Sigmoid colon (tissue), 7 donors: Measurements from ENCODE around the gene BSND. TPM values are rescaled to one million over a fixed set of nuclear protein-coding genes. Genes with fewer than 3 reads are reported as not detected.
"Not testable (repeated sequence)": the region's sequence is repeated elsewhere in the genome, so short reads cannot be mapped to it uniquely, and the experiment has no call there.

ENCODE experiments used
- DNase-seq: peaks from one replicate; pipeline ENCODE4 v3.0.0-alpha.2; 2019
- H3K27ac ChIP-seq, 4 donors: fragments of 200-600 bp; sonication (generic); one replicate each; pipeline ENCODE4 v1.5.1; 2016 to 2019; ENCODE audit warnings: mild to moderate bottlenecking in 1 of 4
- H3K27me3 ChIP-seq, 3 donors: fragments of 200-600 bp; sonication (generic); one replicate each; pipeline ENCODE4 v1.5.1; 2019; ENCODE audit warnings: mild to moderate bottlenecking in 1 of 3
- H3K36me3 ChIP-seq, 4 donors: fragments of 200-600 bp; sonication (generic); one replicate each; pipeline ENCODE4 v1.5.1; 2016 to 2019
- H3K4me1 ChIP-seq, 4 donors: fragments of 200-600 bp; sonication (generic); one replicate each; pipeline ENCODE4 v1.5.1; 2017 to 2019
- H3K4me3 ChIP-seq, 4 donors: fragments of 200-600 bp; sonication (generic); one replicate each; pipeline ENCODE4 v1.5.1; 2017 to 2019; ENCODE audit warnings: mild to moderate bottlenecking in 2 of 4, moderate library complexity in 1 of 4
- H3K9me3 ChIP-seq, 4 donors: fragments of 200-600 bp in 3 of 4; sonication (generic) in 3 of 4; one replicate each; pipeline versions ENCODE4 v1.5.1 to v1.6.1; 2013 to 2019
- EP300 ChIP-seq, 4 donors: sonication (generic); formaldehyde crosslinking; IDR thresholded peaks; one replicate each; pipeline ENCODE4 v1.6.1; 2017; ENCODE audit warnings: antibody characterized with exemption in 4 of 4
- POLR2A ChIP-seq, 2 donors: fragments of 450-650 bp; IDR thresholded peaks; one replicate each; pipeline ENCODE4 v1.6.1; 2016; ENCODE audit warnings: antibody characterized with exemption in 2 of 2, mild to moderate bottlenecking in 2 of 2, moderate library complexity in 2 of 2
- POLR2AphosphoS5 ChIP-seq, 4 donors: sonication (generic); formaldehyde crosslinking; IDR thresholded peaks; one replicate each; pipeline ENCODE4 v1.6.1; 2017; ENCODE audit warnings: antibody characterized with exemption in 4 of 4
- WGBS, 2 donors: extraction: QIAGEN DNeasy Blood & Tissue Kit; methylation state at CpG; one replicate each; pipeline ENCODE4 v1.1.7; 2013; 5-methylcytosine and 5-hydroxymethylcytosine counted together
- intact Hi-C: fragments of 100-400 bp; cut with DNase I; formaldehyde crosslinking; loops from one replicate; pipeline ENCODE4 v1.15.1; 2023
- polyA plus RNA-seq, 3 donors: library from polyadenylated mRNA; stranded (reverse); fragments of 200-250 nt; gene quantifications; one replicate each; pipeline ENCODE4 v1.2.3, GENCODE V29; 2013
- total RNA-seq, 4 donors: library from RNA; depleted of rRNA; stranded (reverse); fragments of >200 nt; gene quantifications; one replicate each; pipeline ENCODE4 v1.1.0, GENCODE V29; 2016
- TF ChIP-seq, protein P1 (sequence below), 4 experiments: fragments of 450-650 bp in 3 of 4; fragments of 200-600 bp in 1 of 4; IDR thresholded peaks; one replicate each; pipeline ENCODE4 v1.5.1; 2016 to 2019; ENCODE audit warnings: antibody characterized with exemption in 4 of 4, mild to moderate bottlenecking in 3 of 4, moderate library complexity in 2 of 4
- donor health status: healthy with polysubstance abuse.
- donor health status: Bipolar disorder and iron deficiency.
- donor health status: healthy.

Gene BSND
- total and polyA plus RNA-seq, 7 donors: not detected

DNA sequence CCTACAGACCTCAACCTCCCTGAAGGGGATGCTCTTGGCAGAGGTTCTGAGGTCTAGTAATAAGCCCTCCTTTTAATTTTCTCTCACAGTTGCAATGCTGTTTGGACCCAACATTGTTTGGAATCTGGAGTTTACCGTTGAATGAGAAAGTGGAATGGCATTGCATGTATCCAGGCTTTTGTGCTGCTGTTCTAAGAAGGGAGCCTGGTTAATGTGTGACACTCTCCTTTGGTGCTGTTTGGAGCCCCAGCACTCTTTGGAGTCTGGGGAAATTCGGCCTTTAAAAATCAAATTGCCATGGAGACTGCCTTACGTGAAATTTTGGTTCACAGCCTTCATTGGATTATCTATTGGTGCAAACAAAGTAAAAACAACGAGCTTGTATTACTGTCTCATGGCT, 42.0 kb upstream of the BSND start:
- WGBS, 2 donors: 89% methylated on average over 4 of the region's 4 CpGs
- no peaks in the 10 kb centered on the region for H3K9me3 ChIP-seq
- intact Hi-C loops: no loop called here
- DNase-seq: no peak
- no peak overlapping the region for H3K27ac ChIP-seq
- no peak overlapping the region for H3K4me3 ChIP-seq
- no peaks in the 10 kb centered on the region for H3K36me3 ChIP-seq
- no peaks in the 10 kb centered on the region for H3K4me1 ChIP-seq
- no peaks in the 10 kb centered on the region for H3K27me3 ChIP-seq
- TF ChIP-seq, protein P1, sequence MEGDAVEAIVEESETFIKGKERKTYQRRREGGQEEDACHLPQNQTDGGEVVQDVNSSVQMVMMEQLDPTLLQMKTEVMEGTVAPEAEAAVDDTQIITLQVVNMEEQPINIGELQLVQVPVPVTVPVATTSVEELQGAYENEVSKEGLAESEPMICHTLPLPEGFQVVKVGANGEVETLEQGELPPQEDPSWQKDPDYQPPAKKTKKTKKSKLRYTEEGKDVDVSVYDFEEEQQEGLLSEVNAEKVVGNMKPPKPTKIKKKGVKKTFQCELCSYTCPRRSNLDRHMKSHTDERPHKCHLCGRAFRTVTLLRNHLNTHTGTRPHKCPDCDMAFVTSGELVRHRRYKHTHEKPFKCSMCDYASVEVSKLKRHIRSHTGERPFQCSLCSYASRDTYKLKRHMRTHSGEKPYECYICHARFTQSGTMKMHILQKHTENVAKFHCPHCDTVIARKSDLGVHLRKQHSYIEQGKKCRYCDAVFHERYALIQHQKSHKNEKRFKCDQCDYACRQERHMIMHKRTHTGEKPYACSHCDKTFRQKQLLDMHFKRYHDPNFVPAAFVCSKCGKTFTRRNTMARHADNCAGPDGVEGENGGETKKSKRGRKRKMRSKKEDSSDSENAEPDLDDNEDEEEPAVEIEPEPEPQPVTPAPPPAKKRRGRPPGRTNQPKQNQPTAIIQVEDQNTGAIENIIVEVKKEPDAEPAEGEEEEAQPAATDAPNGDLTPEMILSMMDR (IDR thresholded peaks at IDR 0.05): no peak
- TF ChIP-seq EP300 (IDR thresholded peaks at IDR 0.05) (no peak), POLR2A (IDR thresholded peaks at IDR 0.05) (no peak), POLR2AphosphoS5 (IDR thresholded peaks at IDR 0.05) (no peak)

- WGBS, 2 donors: 39 to 76% methylated on average over 3 of the region's 3 CpGs
- no peak for DNase-seq
- Histone ChIP-seq H3K27me3 (no peaks in the 10 kb centered on the region), H3K9me3 (no peaks in the 10 kb centered on the region), H3K27ac (no peak overlapping the region), H3K4me3 (no peak overlapping the region), H3K4me1 (no peaks in the 10 kb centered on the region), H3K36me3 (no peaks in the 10 kb centered on the region)
- TF ChIP-seq POLR2AphosphoS5 (IDR thresholded peaks at IDR 0.05) (no peak), POLR2A (IDR thresholded peaks at IDR 0.05) (no peak), EP300 (IDR thresholded peaks at IDR 0.05) (no peak)
- TF ChIP-seq, protein P1 (IDR thresholded peaks at IDR 0.05): no peak
- intact Hi-C loops: no loop called here
Observed at GRCh38 chr1:54959241-54959640, 39.5 kb upstream of the BSND start.

- intact Hi-C loops: no loop called here
- no peaks in the 10 kb centered on the region for H3K36me3 ChIP-seq
- no peaks in the 10 kb centered on the region for H3K4me1 ChIP-seq
- peaks cover 0 to 5% (median 0%) of the 10 kb centered on the region in 3 donors for H3K27me3 ChIP-seq
- H3K27ac ChIP-seq: no peak overlapping the region
- no peak for DNase-seq
- TF ChIP-seq, protein P1 (IDR thresholded peaks at IDR 0.05): no peak
- TF ChIP-seq POLR2A (IDR thresholded peaks at IDR 0.05) (no peak), EP300 (IDR thresholded peaks at IDR 0.05) (no peak), POLR2AphosphoS5 (IDR thresholded peaks at IDR 0.05) (no peak)
- no peaks in the 10 kb centered on the region for H3K9me3 ChIP-seq
- 71 to 77% methylated on average over 4 of the region's 4 CpGs for WGBS, 2 donors
- no peak overlapping the region for H3K4me3 ChIP-seq
Observed at GRCh38 chr1:54962612-54963395, 35.9 kb upstream of the BSND start.

- intact Hi-C loops, H3K27me3 ChIP-seq, H3K27ac ChIP-seq, DNase-seq, H3K4me1 ChIP-seq, H3K9me3 ChIP-seq, H3K4me3 ChIP-seq, H3K36me3 ChIP-seq: not testable (repeated sequence)
- 77 to 90% methylated on average over 5 of the region's 5 CpGs for WGBS, 2 donors
Observed at GRCh38 chr1:54963829-54964228, 34.9 kb upstream of the BSND start.

GRCh38 chr1:54965624-54966340, 33.0 kb upstream of the BSND start:
- TF ChIP-seq POLR2AphosphoS5 (IDR thresholded peaks at IDR 0.05) (no peak), POLR2A (IDR thresholded peaks at IDR 0.05) (no peak), EP300 (IDR thresholded peaks at IDR 0.05) (no peak)
- TF ChIP-seq, protein P1 (IDR thresholded peaks at IDR 0.05): no peak
- no peaks in the 10 kb centered on the region for H3K36me3 ChIP-seq
- H3K4me1 ChIP-seq: no peaks in the 10 kb centered on the region
- peaks cover 0 to 9% (median 0%) of the 10 kb centered on the region in 3 donors for H3K27me3 ChIP-seq
- H3K9me3 ChIP-seq: no peaks in the 10 kb centered on the region
- H3K27ac ChIP-seq: no peak overlapping the region
- no peak overlapping the region for H3K4me3 ChIP-seq
- WGBS, 2 donors: 47 to 63% methylated on average over 7 of the region's 7 CpGs
- intact Hi-C loops: no loop called here
- peak; percentile 77 for DNase-seq
